GM19372 (cell line): ENCODE data around the gene SEMA4D.
A peak's percentile ranks its signal among the peaks of the same experiment; 100 is the strongest.
"Not testable (repeated sequence)": the region's sequence is repeated elsewhere in the genome, so short reads cannot be mapped to it uniquely, and the experiment has no call there.

Experiments
- ATAC-seq: cut with Tn5 transposase; IDR thresholded peaks from one replicate; pipeline ENCODE4 v1.9.1; 2021; ENCODE audit warnings: mild to moderate bottlenecking, low read depth, moderate library complexity; ENCODE audit not compliant: unreplicated experiment

The SEMA4D gene

GRCh38 chr9:89483592-89484474 lies 14.1 kb downstream of the SEMA4D start:
- peak; percentile 87 for ATAC-seq

- ATAC-seq, result no peak
Measured at GRCh38 chr9:89482901-89483361, 15.0 kb downstream of the SEMA4D start.

GRCh38 chr9:89482056-89482851 lies 15.7 kb downstream of the SEMA4D start:
- no peak for ATAC-seq

- no peak for ATAC-seq
Measured at GRCh38 chr9:89481538-89481915, 16.4 kb downstream of the SEMA4D start.

GRCh38 chr9:89480825-89481537 lies 16.9 kb downstream of the SEMA4D start:
- no peak for ATAC-seq

- ATAC-seq, result not testable (repeated sequence)
Measured at GRCh38 chr9:89480372-89480771, 17.5 kb downstream of the SEMA4D start.

- ATAC-seq, result not testable (repeated sequence)
Measured at GRCh38 chr9:89479669-89480011, 18.3 kb downstream of the SEMA4D start.

GRCh38 chr9:89478821-89479668 lies 18.9 kb downstream of the SEMA4D start:
- no peak for ATAC-seq

- ATAC-seq, result no peak
Measured at GRCh38 chr9:89477811-89478630, 19.9 kb downstream of the SEMA4D start.

- no peak for ATAC-seq
Measured at GRCh38 chr9:89477384-89477783, 20.5 kb downstream of the SEMA4D start.

- ATAC-seq, result no peak
Measured at GRCh38 chr9:89476546-89476945, 21.4 kb downstream of the SEMA4D start.

- no peak for ATAC-seq
Measured at GRCh38 chr9:89475891-89476440, 21.9 kb downstream of the SEMA4D start.

- ATAC-seq, result no peak
Measured at GRCh38 chr9:89474939-89475338, 23.0 kb downstream of the SEMA4D start.

GRCh38 chr9:89473762-89474469 lies 24.0 kb downstream of the SEMA4D start:
- no peak for ATAC-seq

GRCh38 chr9:89471796-89472320 lies 26.1 kb downstream of the SEMA4D start:
- ATAC-seq, result not testable (repeated sequence)

- ATAC-seq, result no peak
Measured at GRCh38 chr9:89471390-89471789, 26.5 kb downstream of the SEMA4D start.

- ATAC-seq, result no peak
Measured at GRCh38 chr9:89470224-89470839, 27.6 kb downstream of the SEMA4D start.

GRCh38 chr9:89469003-89469402 lies 28.9 kb downstream of the SEMA4D start:
- no peak for ATAC-seq
